WTC11 (cell line): ENCODE measurements around the gene PRKN. TPM values are rescaled to one million over a fixed set of nuclear protein-coding genes. Genes with fewer than 3 reads are reported as not detected.

ENCODE experiments used
- ATAC-seq: fragments of 200-7000 bp; cut with Tn5 transposase; 2 replicates; pipeline ENCODE4 v1.10.0; 2021; ENCODE audit warnings: mild to moderate bottlenecking, moderate library complexity
- CTCF ChIA-PET: fragments of 300-600 bp; sonication (Branson Sonifier 250); formaldehyde crosslinking; loops from one replicate; lab custom pipeline; 2021; ENCODE audit warnings: antibody characterized with exemption; lab: Charles Lee
- POLR2A ChIA-PET: fragments of 350-600 bp; sonication (Branson Sonifier 250); formaldehyde crosslinking; loops from one replicate; lab custom pipeline; 2021; ENCODE audit warnings: antibody characterized with exemption; lab: Charles Lee
- DNase-seq: peaks from one replicate; pipeline ENCODE4 v3.0.0; 2021; ENCODE audit warnings: low spot score
- H3K27ac Mint-ChIP-seq: 2 replicates; pipeline ENCODE4 v1.8.0; 2021; ENCODE audit warnings: mixed read lengths
- H3K27me3 Mint-ChIP-seq: 2 replicates; pipeline ENCODE4 v1.8.0; 2021; ENCODE audit warnings: low read depth, mild to moderate bottlenecking, moderate library complexity, mixed read lengths
- H3K36me3 Mint-ChIP-seq: 2 replicates; pipeline ENCODE4 v1.8.0; 2021; ENCODE audit warnings: mixed read lengths
- H3K4me1 Mint-ChIP-seq: 2 replicates; pipeline ENCODE4 v1.8.0; 2022; ENCODE audit warnings: mixed read lengths
- H3K4me3 Mint-ChIP-seq: 2 replicates; pipeline ENCODE4 v1.8.0; 2021; ENCODE audit warnings: mild to moderate bottlenecking, moderate library complexity, mixed read lengths
- H3K9me3 Mint-ChIP-seq: 2 replicates; pipeline ENCODE4 v1.8.0; 2021; ENCODE audit warnings: mixed read lengths
- CBFB ChIP-seq: sonication (generic); formaldehyde crosslinking; IDR thresholded peaks from 2 replicates; pipeline ENCODE4 v1.8.1; 2022; ENCODE audit warnings: mild to moderate bottlenecking, low read depth, missing genetic modification reagents
- ESRRA ChIP-seq: sonication (generic); formaldehyde crosslinking; IDR thresholded peaks from 2 replicates; pipeline ENCODE4 v1.8.1; 2022; ENCODE audit warnings: mild to moderate bottlenecking, missing genetic modification reagents, borderline replicate concordance
- FOXJ3 ChIP-seq: sonication (generic); formaldehyde crosslinking; IDR thresholded peaks from 2 replicates; pipeline ENCODE4 v1.9.0; 2021; ENCODE audit warnings: missing genetic modification reagents, mild to moderate bottlenecking, borderline replicate concordance
- GABPB1 ChIP-seq: sonication (generic); formaldehyde crosslinking; IDR thresholded peaks from 2 replicates; pipeline ENCODE4 v1.8.1; 2023; ENCODE audit warnings: mild to moderate bottlenecking, missing genetic modification reagents
- NR3C1 ChIP-seq: sonication (generic); formaldehyde crosslinking; conservative IDR thresholded peaks from 2 replicates; pipeline ENCODE4 v1.8.1; 2023; ENCODE audit warnings: low read depth, mild to moderate bottlenecking, missing genetic modification reagents
- PRRX2 ChIP-seq: fragments of 250-450 bp; sonication (Bioruptor Pico); IDR thresholded peaks from 2 replicates; pipeline ENCODE4 v1.8.0; 2021; ENCODE audit warnings: mild to moderate bottlenecking
- SMAD3 ChIP-seq: sonication (generic); formaldehyde crosslinking; IDR thresholded peaks from 2 replicates; pipeline ENCODE4 v1.8.0; 2022; ENCODE audit warnings: missing genetic modification reagents, mild to moderate bottlenecking, borderline replicate concordance
- TP53 ChIP-seq: sonication (generic); formaldehyde crosslinking; IDR thresholded peaks from 2 replicates; pipeline ENCODE4 v1.8.1; 2023; ENCODE audit warnings: mild to moderate bottlenecking, missing genetic modification reagents
- ZBTB21 ChIP-seq: sonication (generic); formaldehyde crosslinking; IDR thresholded peaks from 2 replicates; pipeline ENCODE4 v1.8.1; 2023; ENCODE audit warnings: mild to moderate bottlenecking, missing genetic modification reagents, borderline replicate concordance
- ZNF138 ChIP-seq: sonication (generic); formaldehyde crosslinking; conservative IDR thresholded peaks from 2 replicates; pipeline ENCODE4 v1.8.1; 2022; ENCODE audit warnings: mild to moderate bottlenecking, moderate library complexity, missing genetic modification reagents
- ZNF671 ChIP-seq: fragments of 250-450 bp; sonication (Bioruptor Pico); IDR thresholded peaks from 2 replicates; pipeline ENCODE4 v1.8.0; 2021; ENCODE audit warnings: mild to moderate bottlenecking
- total RNA-seq: library from RNA; stranded (reverse); gene quantifications from 3 replicates; pipeline ENCODE4 v1.2.3, GENCODE V29; 2021
- TF ChIP-seq, protein P1 (sequence below): fragments of 250-450 bp; sonication (Bioruptor Pico); conservative IDR thresholded peaks from 2 replicates; pipeline ENCODE4 v1.9.0; 2021; ENCODE audit warnings: mild to moderate bottlenecking
- TF ChIP-seq, protein P2 (sequence below): sonication (generic); formaldehyde crosslinking; IDR thresholded peaks from 2 replicates; pipeline ENCODE4 v1.8.1; 2022; ENCODE audit warnings: low read depth, mild to moderate bottlenecking, moderate library complexity, missing genetic modification reagents, borderline replicate concordance
- TF ChIP-seq, protein P3 (sequence below): sonication (generic); formaldehyde crosslinking; IDR thresholded peaks from 2 replicates; pipeline ENCODE4 v1.8.0; 2022; ENCODE audit warnings: mild to moderate bottlenecking, missing genetic modification reagents
- TF ChIP-seq, protein P4 (sequence below): sonication (generic); formaldehyde crosslinking; IDR thresholded peaks from 2 replicates; pipeline ENCODE4 v1.8.1; 2022; ENCODE audit warnings: low read depth, missing genetic modification reagents, borderline replicate concordance
- TF ChIP-seq, protein P5 (sequence below): sonication (generic); formaldehyde crosslinking; IDR thresholded peaks from 2 replicates; pipeline ENCODE4 v1.8.1; 2023; ENCODE audit warnings: mild to moderate bottlenecking, moderate library complexity, missing genetic modification reagents
- TF ChIP-seq, protein P6 (sequence below): sonication (generic); formaldehyde crosslinking; IDR thresholded peaks from 2 replicates; pipeline ENCODE4 v1.8.0; 2022; ENCODE audit warnings: missing genetic modification reagents

The PRKN gene
- total RNA-seq, 1 experiment from 2014 or later, result 0.59 TPM

DNA sequence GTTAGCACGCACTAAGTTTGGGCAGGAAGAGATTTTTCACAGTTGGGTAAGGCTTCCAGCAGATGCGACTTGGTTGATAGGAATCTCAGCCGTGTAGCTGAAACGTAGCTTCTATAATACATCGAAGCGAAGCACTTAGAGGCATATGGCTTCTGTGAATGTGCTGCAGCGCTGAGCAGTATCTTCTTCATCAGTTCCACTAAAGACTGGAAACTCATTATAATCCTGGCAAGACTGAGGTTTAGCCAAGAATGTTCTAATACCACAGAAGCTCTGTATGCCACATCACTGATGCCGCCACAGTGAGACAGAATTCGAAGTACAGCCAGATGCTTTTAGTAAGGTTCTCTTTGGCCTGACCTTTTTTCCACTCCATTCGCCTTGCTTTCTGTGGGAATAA is 773.5 kb downstream of the PRKN start (continued):
- TF ChIP-seq, protein P1, sequence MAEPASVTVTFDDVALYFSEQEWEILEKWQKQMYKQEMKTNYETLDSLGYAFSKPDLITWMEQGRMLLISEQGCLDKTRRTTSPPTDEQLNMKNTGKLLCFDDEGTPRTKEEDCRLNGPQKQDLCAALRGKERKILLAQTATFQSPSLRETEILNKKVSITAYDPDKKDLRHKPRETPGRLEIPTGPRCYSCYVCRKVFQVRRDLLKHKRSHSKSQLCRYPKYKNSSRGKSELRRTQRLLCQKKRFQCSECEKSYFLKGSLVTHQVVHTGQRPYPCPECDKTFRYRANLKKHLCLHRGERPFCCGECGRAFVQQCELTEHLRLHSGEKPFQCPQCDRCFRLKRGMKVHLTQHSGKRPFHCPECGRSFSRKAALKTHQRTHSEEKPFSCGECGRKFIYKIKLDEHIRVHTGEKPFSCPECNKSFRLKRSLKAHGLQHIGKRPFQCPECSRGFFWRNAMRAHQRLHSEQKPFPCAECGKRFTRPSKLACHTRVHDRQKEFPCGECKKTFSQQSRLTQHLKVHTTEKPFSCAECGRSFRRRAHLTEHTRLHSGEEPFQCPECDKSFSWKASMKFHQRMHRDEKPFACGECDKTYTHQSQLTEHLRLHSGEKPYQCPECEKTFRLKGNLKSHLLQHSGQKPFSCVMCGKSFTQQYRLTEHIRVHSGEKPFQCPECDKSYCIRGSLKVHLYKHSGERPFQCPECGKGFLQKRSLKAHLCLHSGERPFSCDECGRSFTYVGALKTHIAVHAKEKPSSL (CRISPR knock-in tag), result no peak
- no peak for TF ChIP-seq ZNF138
- no peak for TF ChIP-seq GABPB1
- TF ChIP-seq, protein P2, sequence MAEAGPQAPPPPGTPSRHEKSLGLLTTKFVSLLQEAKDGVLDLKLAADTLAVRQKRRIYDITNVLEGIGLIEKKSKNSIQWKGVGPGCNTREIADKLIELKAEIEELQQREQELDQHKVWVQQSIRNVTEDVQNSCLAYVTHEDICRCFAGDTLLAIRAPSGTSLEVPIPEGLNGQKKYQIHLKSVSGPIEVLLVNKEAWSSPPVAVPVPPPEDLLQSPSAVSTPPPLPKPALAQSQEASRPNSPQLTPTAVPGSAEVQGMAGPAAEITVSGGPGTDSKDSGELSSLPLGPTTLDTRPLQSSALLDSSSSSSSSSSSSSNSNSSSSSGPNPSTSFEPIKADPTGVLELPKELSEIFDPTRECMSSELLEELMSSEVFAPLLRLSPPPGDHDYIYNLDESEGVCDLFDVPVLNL (CRISPR knock-in tag), result no peak
- TF ChIP-seq SMAD3 (CRISPR knock-in tag), result no peak

DNA sequence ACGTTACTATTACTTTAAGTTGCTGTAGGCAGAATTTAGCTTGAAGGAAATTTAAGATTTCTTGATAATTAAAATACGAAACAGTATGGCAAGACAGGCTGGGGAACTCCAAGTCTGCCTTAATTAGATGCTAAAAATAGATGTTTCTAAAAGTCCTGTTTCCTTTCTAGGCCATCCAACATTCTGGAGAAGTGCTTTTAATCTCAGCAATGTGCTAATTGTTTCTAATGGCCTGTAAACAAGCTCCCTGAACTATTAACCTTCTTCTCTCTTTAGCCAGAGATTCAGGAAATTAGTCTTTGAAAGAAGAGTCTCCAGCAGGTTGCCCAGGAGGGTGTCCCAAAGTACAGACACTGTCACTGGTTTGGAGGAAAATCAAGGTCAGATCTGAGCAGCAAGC is 776.4 kb downstream of the PRKN start:
- H3K9me3 Mint-ChIP-seq, result no peaks in the 10 kb centered on the region
- ChIA-PET CTCF (no interaction called here), POLR2A (no interaction called here)
- peak overlapping the region; percentile 33 for H3K27ac Mint-ChIP-seq
- H3K4me1 Mint-ChIP-seq, result peaks cover 47% of the 10 kb centered on the region
- H3K4me3 Mint-ChIP-seq, result no peak overlapping the region
- TF ChIP-seq, protein P3, sequence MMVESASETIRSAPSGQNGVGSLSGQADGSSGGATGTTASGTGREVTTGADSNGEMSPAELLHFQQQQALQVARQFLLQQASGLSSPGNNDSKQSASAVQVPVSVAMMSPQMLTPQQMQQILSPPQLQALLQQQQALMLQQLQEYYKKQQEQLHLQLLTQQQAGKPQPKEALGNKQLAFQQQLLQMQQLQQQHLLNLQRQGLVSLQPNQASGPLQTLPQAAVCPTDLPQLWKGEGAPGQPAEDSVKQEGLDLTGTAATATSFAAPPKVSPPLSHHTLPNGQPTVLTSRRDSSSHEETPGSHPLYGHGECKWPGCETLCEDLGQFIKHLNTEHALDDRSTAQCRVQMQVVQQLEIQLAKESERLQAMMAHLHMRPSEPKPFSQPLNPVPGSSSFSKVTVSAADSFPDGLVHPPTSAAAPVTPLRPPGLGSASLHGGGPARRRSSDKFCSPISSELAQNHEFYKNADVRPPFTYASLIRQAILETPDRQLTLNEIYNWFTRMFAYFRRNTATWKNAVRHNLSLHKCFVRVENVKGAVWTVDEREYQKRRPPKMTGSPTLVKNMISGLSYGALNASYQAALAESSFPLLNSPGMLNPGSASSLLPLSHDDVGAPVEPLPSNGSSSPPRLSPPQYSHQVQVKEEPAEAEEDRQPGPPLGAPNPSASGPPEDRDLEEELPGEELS (CRISPR knock-in tag), result no peak; the same call in 1 of the 2 replicates
- TF ChIP-seq TP53 (CRISPR knock-in tag) (no peak), PRRX2 (CRISPR knock-in tag) (no peak), ESRRA (CRISPR knock-in tag) (no peak)
- H3K36me3 Mint-ChIP-seq, result no peaks in the 10 kb centered on the region
- peaks cover 22% of the 10 kb centered on the region for H3K27me3 Mint-ChIP-seq
- DNase-seq, result no peak
- ATAC-seq, result peak; percentile 41

DNA sequence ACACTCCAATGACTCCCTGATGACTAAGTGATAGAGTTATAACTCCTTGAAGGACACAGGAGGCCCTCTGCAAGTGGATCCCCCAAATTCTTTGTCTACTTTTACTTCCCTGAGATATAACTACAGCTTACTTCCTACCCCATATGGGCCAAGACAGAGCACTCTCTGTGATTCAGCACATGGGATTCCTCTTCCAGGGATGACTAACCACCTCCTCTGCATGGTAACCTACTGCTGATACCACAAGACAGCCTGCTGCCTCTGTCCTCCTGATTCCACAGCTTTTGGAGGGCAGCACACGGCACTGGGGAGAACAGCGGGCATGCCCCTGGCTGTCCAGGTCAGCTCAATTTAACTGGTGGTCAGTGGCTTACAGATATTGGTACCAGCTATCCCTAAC is 778.0 kb downstream of the PRKN start:
- no peak for DNase-seq
- Mint-ChIP-seq H3K36me3 (no peaks in the 10 kb centered on the region), H3K9me3 (no peaks in the 10 kb centered on the region), H3K4me3 (no peak overlapping the region), H3K27ac (no peak overlapping the region), H3K4me1 (peaks cover 52% of the 10 kb centered on the region), H3K27me3 (peaks cover 22% of the 10 kb centered on the region)
- ChIA-PET POLR2A (no interaction called here), CTCF (no interaction called here)
- ATAC-seq, result no peak
- TF ChIP-seq FOXJ3 (CRISPR knock-in tag), result no peak
- TF ChIP-seq, protein P4, sequence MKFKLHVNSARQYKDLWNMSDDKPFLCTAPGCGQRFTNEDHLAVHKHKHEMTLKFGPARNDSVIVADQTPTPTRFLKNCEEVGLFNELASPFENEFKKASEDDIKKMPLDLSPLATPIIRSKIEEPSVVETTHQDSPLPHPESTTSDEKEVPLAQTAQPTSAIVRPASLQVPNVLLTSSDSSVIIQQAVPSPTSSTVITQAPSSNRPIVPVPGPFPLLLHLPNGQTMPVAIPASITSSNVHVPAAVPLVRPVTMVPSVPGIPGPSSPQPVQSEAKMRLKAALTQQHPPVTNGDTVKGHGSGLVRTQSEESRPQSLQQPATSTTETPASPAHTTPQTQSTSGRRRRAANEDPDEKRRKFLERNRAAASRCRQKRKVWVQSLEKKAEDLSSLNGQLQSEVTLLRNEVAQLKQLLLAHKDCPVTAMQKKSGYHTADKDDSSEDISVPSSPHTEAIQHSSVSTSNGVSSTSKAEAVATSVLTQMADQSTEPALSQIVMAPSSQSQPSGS (CRISPR knock-in tag), result no peak
- TF ChIP-seq CBFB (CRISPR knock-in tag), result no peak
- TF ChIP-seq, protein P5, sequence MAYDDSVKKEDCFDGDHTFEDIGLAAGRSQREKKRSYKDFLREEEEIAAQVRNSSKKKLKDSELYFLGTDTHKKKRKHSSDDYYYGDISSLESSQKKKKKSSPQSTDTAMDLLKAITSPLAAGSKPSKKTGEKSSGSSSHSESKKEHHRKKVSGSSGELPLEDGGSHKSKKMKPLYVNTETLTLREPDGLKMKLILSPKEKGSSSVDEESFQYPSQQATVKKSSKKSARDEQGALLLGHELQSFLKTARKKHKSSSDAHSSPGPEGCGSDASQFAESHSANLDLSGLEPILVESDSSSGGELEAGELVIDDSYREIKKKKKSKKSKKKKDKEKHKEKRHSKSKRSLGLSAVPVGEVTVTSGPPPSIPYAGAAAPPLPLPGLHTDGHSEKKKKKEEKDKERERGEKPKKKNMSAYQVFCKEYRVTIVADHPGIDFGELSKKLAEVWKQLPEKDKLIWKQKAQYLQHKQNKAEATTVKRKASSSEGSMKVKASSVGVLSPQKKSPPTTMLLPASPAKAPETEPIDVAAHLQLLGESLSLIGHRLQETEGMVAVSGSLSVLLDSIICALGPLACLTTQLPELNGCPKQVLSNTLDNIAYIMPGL, result no peak
- no peak for TF ChIP-seq ZBTB21
- no peak for TF ChIP-seq ZNF671
- TF ChIP-seq NR3C1, result no peak
- TF ChIP-seq, protein P6, sequence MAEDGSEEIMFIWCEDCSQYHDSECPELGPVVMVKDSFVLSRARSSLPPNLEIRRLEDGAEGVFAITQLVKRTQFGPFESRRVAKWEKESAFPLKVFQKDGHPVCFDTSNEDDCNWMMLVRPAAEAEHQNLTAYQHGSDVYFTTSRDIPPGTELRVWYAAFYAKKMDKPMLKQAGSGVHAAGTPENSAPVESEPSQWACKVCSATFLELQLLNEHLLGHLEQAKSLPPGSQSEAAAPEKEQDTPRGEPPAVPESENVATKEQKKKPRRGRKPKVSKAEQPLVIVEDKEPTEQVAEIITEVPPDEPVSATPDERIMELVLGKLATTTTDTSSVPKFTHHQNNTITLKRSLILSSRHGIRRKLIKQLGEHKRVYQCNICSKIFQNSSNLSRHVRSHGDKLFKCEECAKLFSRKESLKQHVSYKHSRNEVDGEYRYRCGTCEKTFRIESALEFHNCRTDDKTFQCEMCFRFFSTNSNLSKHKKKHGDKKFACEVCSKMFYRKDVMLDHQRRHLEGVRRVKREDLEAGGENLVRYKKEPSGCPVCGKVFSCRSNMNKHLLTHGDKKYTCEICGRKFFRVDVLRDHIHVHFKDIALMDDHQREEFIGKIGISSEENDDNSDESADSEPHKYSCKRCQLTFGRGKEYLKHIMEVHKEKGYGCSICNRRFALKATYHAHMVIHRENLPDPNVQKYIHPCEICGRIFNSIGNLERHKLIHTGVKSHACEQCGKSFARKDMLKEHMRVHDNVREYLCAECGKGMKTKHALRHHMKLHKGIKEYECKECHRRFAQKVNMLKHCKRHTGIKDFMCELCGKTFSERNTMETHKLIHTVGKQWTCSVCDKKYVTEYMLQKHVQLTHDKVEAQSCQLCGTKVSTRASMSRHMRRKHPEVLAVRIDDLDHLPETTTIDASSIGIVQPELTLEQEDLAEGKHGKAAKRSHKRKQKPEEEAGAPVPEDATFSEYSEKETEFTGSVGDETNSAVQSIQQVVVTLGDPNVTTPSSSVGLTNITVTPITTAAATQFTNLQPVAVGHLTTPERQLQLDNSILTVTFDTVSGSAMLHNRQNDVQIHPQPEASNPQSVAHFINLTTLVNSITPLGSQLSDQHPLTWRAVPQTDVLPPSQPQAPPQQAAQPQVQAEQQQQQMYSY, result no peak
